Thyroid gland (tissue), 4 donors: Measurements from ENCODE around the gene ZIK1.

ENCODE experiments used
- CTCF ChIP-seq, 6 experiments: fragments of 200-600 bp in 3 of 6; fragments of 450-650 bp in 3 of 6; sonication (generic) in 3 of 6; IDR thresholded peaks; one replicate each; pipeline ENCODE4 v1.5.1; 2016 to 2019; ENCODE audit warnings: antibody characterized with exemption in 6 of 6, mild to moderate bottlenecking in 2 of 6, inconsistent platforms in 1 of 6, moderate library complexity in 1 of 6
- POLR2A ChIP-seq, 2 donors: fragments of 450-650 bp; IDR thresholded peaks; one replicate each; pipeline ENCODE4 v1.6.1; 2017; ENCODE audit warnings: antibody characterized with exemption in 2 of 2, mild to moderate bottlenecking in 2 of 2, moderate library complexity in 1 of 2

GRCh38 chr19:57557659-57558058 is 26.3 kb upstream of the ZIK1 start:
- no peak for TF ChIP-seq CTCF (IDR thresholded peaks at IDR 0.05)
- no peak for TF ChIP-seq POLR2A (IDR thresholded peaks at IDR 0.05)
